ENCODE results near the gene SPAG7. TPM values are rescaled to one million over a fixed set of nuclear protein-coding genes. Genes with fewer than 3 reads are reported as not detected.

SPAG7 gene, protein sequence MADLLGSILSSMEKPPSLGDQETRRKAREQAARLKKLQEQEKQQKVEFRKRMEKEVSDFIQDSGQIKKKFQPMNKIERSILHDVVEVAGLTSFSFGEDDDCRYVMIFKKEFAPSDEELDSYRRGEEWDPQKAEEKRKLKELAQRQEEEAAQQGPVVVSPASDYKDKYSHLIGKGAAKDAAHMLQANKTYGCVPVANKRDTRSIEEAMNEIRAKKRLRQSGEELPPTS
- polyA plus RNA-seq = 65.6 to 73.7 TPM (median 65.7 TPM) in 3 replicates
- polyA plus RNA-seq (2011; ENCODE audit: low read depth) = 39.6 TPM
- 46.8 and 64.1 TPM in 2 replicates for polyA plus RNA-seq (2011; cell fraction: cytosol; rRNA removed)
- polyA plus RNA-seq (2011; cell fraction: nucleus; rRNA removed) = 56.0 and 62.5 TPM in 2 replicates
- polyA plus RNA-seq (2012; ENCODE audit: low replicate concordance) = 54.3 and 69.1 TPM in 2 replicates
- polyA minus RNA-seq = 18.4 to 26.5 TPM (median 23.3 TPM) in 3 replicates
- 24.9 TPM for polyA minus RNA-seq (2011; cell fraction: cytosol; rRNA and poly(A)+ RNA removed)
- 11.5 and 22.7 TPM in 2 replicates for polyA minus RNA-seq (2011; cell fraction: nucleus; rRNA and poly(A)+ RNA removed)

DNA sequence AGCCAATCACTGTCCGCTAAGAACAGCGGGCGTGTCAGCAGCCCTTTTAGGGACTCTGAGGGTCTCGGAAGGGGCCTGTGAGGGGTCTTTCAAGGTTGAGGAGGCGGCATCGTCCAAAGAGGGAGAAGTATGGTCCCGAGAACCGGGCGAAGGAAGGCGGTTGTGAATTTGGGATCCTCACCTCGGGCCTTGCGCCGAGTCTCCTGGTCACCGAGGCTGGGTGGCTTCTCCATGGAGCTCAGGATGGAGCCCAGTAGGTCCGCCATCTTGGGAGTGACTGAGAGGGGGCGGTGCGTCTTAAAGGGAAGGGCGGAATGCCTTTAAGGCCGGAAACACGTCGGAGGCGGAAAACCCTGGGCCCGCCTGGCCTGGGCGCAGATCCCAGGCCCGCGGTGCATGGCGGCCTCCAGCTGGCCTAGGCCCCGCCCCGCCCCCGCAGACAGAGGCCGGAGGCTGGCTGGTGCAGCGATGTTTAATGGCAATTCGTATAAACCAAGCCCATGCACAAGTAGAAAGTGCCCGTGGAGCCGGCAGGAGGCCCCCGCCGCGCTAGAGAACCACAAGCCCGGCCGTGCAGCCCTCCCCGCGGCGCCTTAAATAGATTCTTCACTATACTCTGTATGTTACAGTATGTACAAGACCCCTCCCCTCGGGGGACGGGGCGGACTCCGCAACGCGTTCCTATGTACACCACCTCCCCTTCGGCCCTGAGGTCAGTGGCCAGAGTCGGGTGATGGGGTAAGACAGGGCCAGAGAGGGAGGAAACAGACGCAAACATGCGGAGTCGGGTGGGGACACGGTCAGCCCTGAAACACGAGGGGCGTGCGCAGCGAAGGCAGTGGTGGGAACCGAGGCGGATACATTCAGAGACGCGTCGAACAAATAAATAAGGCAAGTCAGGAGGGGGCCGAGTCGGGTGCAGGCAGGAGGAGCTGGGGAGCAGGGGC is at the start of gene SPAG7:
Gene SPAG7, minus strand, starts transcription at position 279 of the 947 bp plus-strand sequence. Its CDS starts 13 bp downstream, at position 266.
- H3K4me1 ChIP-seq (ENCODE audit: control insufficient read depth, extremely low read depth, insufficient read depth, low read length) = peaks cover 31% of the 10 kb centered on the region
- dilution Hi-C loops (cut with MboI; ENCODE audit: extremely low pct_ligation_motif_present, low sequenced_read_pairs) = no loop called here
- peak within 1 kb of the TSS; percentile 95 for H3K4me2 ChIP-seq (ENCODE audit: control insufficient read depth, extremely low read depth, insufficient read depth, low read depth, low read length)
- TF ChIP-seq EZH2 (IDR thresholded peaks at IDR 0.05; ENCODE audit: low read length) (no peak), CTCF (optimal IDR thresholded peaks at IDR 0.05 in 1 of 3, IDR thresholded peaks at IDR 0.05 in 1 of 3, conservative IDR thresholded peaks at IDR 0.05 in 1 of 3; ENCODE audit: extremely low read depth in 1 of 3, insufficient read depth in 2 of 3, low read length in 3 of 3) (no peak)
- H3K79me2 ChIP-seq (ENCODE audit: control insufficient read depth, insufficient read depth, low read length) = peaks cover 5% of the 10 kb centered on the region
- no peaks in the 10 kb centered on the region for H4K20me1 ChIP-seq (ENCODE audit: control insufficient read depth, extremely low read depth, insufficient read depth, low read length)
- peak within 1 kb of the TSS; percentile 97 for H3K9ac ChIP-seq (ENCODE audit: control insufficient read depth, extremely low read depth, insufficient read depth, low read length)
- no peaks in the 10 kb centered on the region for H3K9me1 ChIP-seq (ENCODE audit: control insufficient read depth, extremely low read depth, insufficient read depth, low read length)
- H3K4me3 ChIP-seq (ENCODE audit: control insufficient read depth in 2 of 3, extremely low read depth in 1 of 3, insufficient read depth in 2 of 3, low read depth in 1 of 3, low read length in 3 of 3) = peak within 1 kb of the TSS; percentile 71 to 94 (median 92)
- no peaks in the 10 kb centered on the region for H3K27me3 ChIP-seq (ENCODE audit: control insufficient read depth, extremely low read depth, insufficient read depth, low read length)
- H3K27ac ChIP-seq (ENCODE audit: control insufficient read depth, insufficient read depth, low read length) = peak within 1 kb of the TSS; percentile 99
- peaks cover 14 to 25% of the 10 kb centered on the region in 2 experiments for H3K36me3 ChIP-seq (ENCODE audit: control insufficient read depth in 2 of 2, extremely low read depth in 1 of 2, insufficient read depth in 2 of 2, low read length in 2 of 2)
- DNase-seq (ENCODE audit: low read depth, low spot score) (no peak), FAIRE-seq (no peak)
- no peaks in the 10 kb centered on the region for H3K9me3 ChIP-seq (ENCODE audit: control insufficient read depth, low read depth, low read length)
- peak within 1 kb of the TSS; percentile 84 for H2AFZ ChIP-seq (ENCODE audit: control insufficient read depth, low read length)

- Histone ChIP-seq H4K20me1 (ENCODE audit: control insufficient read depth, extremely low read depth, insufficient read depth, low read length) (no peaks in the 10 kb centered on the region), H3K36me3 (ENCODE audit: control insufficient read depth in 2 of 2, extremely low read depth in 1 of 2, insufficient read depth in 2 of 2, low read length in 2 of 2) (peaks cover 35 to 51% of the 10 kb centered on the region in 2 experiments), H3K4me1 (ENCODE audit: control insufficient read depth, extremely low read depth, insufficient read depth, low read length) (no peaks in the 10 kb centered on the region), H3K4me3 (ENCODE audit: control insufficient read depth in 2 of 3, extremely low read depth in 1 of 3, insufficient read depth in 2 of 3, low read depth in 1 of 3, low read length in 3 of 3) (no peak overlapping the region), H3K79me2 (ENCODE audit: control insufficient read depth, insufficient read depth, low read length) (no peaks in the 10 kb centered on the region), H3K27ac (ENCODE audit: control insufficient read depth, insufficient read depth, low read length) (no peak overlapping the region), H2AFZ (ENCODE audit: control insufficient read depth, low read length) (no peak overlapping the region), H3K9me3 (ENCODE audit: control insufficient read depth, low read depth, low read length) (no peaks in the 10 kb centered on the region), H3K27me3 (ENCODE audit: control insufficient read depth, extremely low read depth, insufficient read depth, low read length) (no peaks in the 10 kb centered on the region), H3K9ac (ENCODE audit: control insufficient read depth, extremely low read depth, insufficient read depth, low read length) (no peak overlapping the region), H3K4me2 (ENCODE audit: control insufficient read depth, extremely low read depth, insufficient read depth, low read depth, low read length) (no peak overlapping the region), H3K9me1 (ENCODE audit: control insufficient read depth, extremely low read depth, insufficient read depth, low read length) (no peaks in the 10 kb centered on the region)
- dilution Hi-C loops (cut with MboI; ENCODE audit: extremely low pct_ligation_motif_present, low sequenced_read_pairs) = no loop called here
- TF ChIP-seq EZH2 (IDR thresholded peaks at IDR 0.05; ENCODE audit: low read length) (no peak), CTCF (optimal IDR thresholded peaks at IDR 0.05 in 1 of 3, IDR thresholded peaks at IDR 0.05 in 1 of 3, conservative IDR thresholded peaks at IDR 0.05 in 1 of 3; ENCODE audit: extremely low read depth in 1 of 3, insufficient read depth in 2 of 3, low read length in 3 of 3) (no peak)
- DNase-seq (ENCODE audit: low read depth, low spot score) (no peak), FAIRE-seq (peak; percentile 29)
These were observed 46.7 kb upstream of the SPAG7 start for GRCh38 chr17:5014357-5014756.

Data from keratinocyte (primary cell).